Mucosa of rectum (tissue), 2 donors: Measurements from ENCODE around the gene SSUH2.

ENCODE experiments used
- H3K27ac ChIP-seq, 2 donors: one replicate each; pipeline ENCODE4 v1.7.0; 2013; ENCODE audit warnings: inconsistent platforms in 2 of 2, low read depth in 2 of 2, low read length in 2 of 2
- H3K27me3 ChIP-seq, 2 donors: one replicate each; pipeline ENCODE4 v1.7.0; 2013; ENCODE audit warnings: low read length in 2 of 2; ENCODE audit not compliant: control insufficient read depth in 2 of 2, insufficient read depth in 2 of 2
- H3K36me3 ChIP-seq, 2 donors: one replicate each; pipeline ENCODE4 v1.7.0; 2013; ENCODE audit warnings: low read length in 2 of 2; ENCODE audit not compliant: control insufficient read depth in 2 of 2, insufficient read depth in 2 of 2
- H3K4me1 ChIP-seq, 2 donors: one replicate each; pipeline ENCODE4 v1.7.0; 2013; ENCODE audit warnings: low read length in 2 of 2, mild to moderate bottlenecking in 1 of 2; ENCODE audit not compliant: control insufficient read depth in 2 of 2, insufficient read depth in 2 of 2
- H3K4me3 ChIP-seq, 2 donors: one replicate each; pipeline ENCODE4 v1.7.0; 2013; ENCODE audit warnings: low read length in 2 of 2
- H3K9ac ChIP-seq, 2 donors: one replicate each; pipeline ENCODE4 v1.7.0; 2013; ENCODE audit warnings: low read length in 2 of 2, low read depth in 1 of 2, mild to moderate bottlenecking in 1 of 2
- H3K9me3 ChIP-seq, 2 donors: one replicate each; pipeline ENCODE4 v1.7.0; 2013; ENCODE audit warnings: low read length in 2 of 2; ENCODE audit not compliant: control insufficient read depth in 2 of 2
- donor health status: healthy.
- donor health status: Normal muscosa, but diverticular disease.

Gene SSUH2

GRCh38 chr3:8673083-8673737 is 28.6 kb upstream of the SSUH2 start:
- H3K27ac ChIP-seq: no peak overlapping the region
- H3K4me1 ChIP-seq: no peaks in the 10 kb centered on the region
- H3K27me3 ChIP-seq: no peaks in the 10 kb centered on the region
- H3K36me3 ChIP-seq: no peaks in the 10 kb centered on the region
- no peak overlapping the region for H3K4me3 ChIP-seq
- H3K9me3 ChIP-seq: no peaks in the 10 kb centered on the region
- no peak overlapping the region for H3K9ac ChIP-seq

GRCh38 chr3:8669019-8669418 is 24.4 kb upstream of the SSUH2 start:
- Histone ChIP-seq H3K27me3 (no peaks in the 10 kb centered on the region), H3K27ac (no peak overlapping the region), H3K4me1 (no peaks in the 10 kb centered on the region), H3K9me3 (no peaks in the 10 kb centered on the region), H3K9ac (no peak overlapping the region), H3K4me3 (no peak overlapping the region), H3K36me3 (no peaks in the 10 kb centered on the region)

DNA sequence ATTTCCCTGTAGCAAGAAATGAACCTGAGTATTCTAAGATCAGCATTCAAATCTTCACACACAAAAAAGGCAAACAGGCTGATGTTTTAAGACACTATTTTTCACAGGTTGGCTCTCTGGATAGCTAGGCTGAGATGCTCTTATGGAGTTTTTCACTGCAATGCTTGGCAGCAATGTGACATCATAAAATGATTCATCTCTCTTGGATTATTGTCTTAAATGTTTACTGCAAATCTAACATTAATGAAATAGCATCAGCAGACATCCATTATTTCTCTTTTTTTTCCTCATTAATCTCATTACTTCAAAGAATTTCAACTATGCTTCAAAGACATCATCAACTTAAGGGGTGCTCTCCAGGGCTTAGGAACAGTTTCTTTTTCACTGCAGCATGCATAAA is 23.6 kb upstream of the SSUH2 start:
- Histone ChIP-seq H3K27ac (no peak overlapping the region), H3K36me3 (no peaks in the 10 kb centered on the region), H3K27me3 (no peaks in the 10 kb centered on the region), H3K4me3 (no peak overlapping the region), H3K4me1 (no peaks in the 10 kb centered on the region), H3K9me3 (no peaks in the 10 kb centered on the region), H3K9ac (no peak overlapping the region)

- no peaks in the 10 kb centered on the region for H3K36me3 ChIP-seq
- H3K27ac ChIP-seq: no peak overlapping the region
- H3K27me3 ChIP-seq: no peaks in the 10 kb centered on the region
- no peak overlapping the region for H3K4me3 ChIP-seq
- H3K9ac ChIP-seq: no peak overlapping the region
- H3K4me1 ChIP-seq: no peaks in the 10 kb centered on the region
- no peaks in the 10 kb centered on the region for H3K9me3 ChIP-seq
These were observed 23.0 kb upstream of the SSUH2 start for GRCh38 chr3:8667463-8668091.

- Histone ChIP-seq H3K9ac (no peak overlapping the region), H3K27ac (no peak overlapping the region), H3K4me3 (no peak overlapping the region), H3K36me3 (no peaks in the 10 kb centered on the region), H3K4me1 (no peaks in the 10 kb centered on the region), H3K27me3 (peaks cover 0 to 2% of the 10 kb centered on the region in 2 donors), H3K9me3 (no peaks in the 10 kb centered on the region)
These were observed 20.9 kb upstream of the SSUH2 start for GRCh38 chr3:8665407-8665896.

- Histone ChIP-seq H3K4me3 (no peak overlapping the region), H3K36me3 (no peaks in the 10 kb centered on the region), H3K4me1 (peaks cover 0 to 2% of the 10 kb centered on the region in 2 donors), H3K27ac (no peak overlapping the region), H3K9ac (no peak overlapping the region), H3K27me3 (peaks cover 0 to 2% of the 10 kb centered on the region in 2 donors), H3K9me3 (no peaks in the 10 kb centered on the region)
These were observed 18.8 kb upstream of the SSUH2 start for GRCh38 chr3:8663177-8664061.

GRCh38 chr3:8662594-8662993 is 18.0 kb upstream of the SSUH2 start:
- Histone ChIP-seq H3K27ac (no peak overlapping the region), H3K27me3 (peaks cover 0 to 2% of the 10 kb centered on the region in 2 donors), H3K4me1 (peaks cover 2 to 8% of the 10 kb centered on the region in 2 donors), H3K9ac (no peak overlapping the region), H3K4me3 (no peak overlapping the region), H3K36me3 (no peaks in the 10 kb centered on the region), H3K9me3 (no peaks in the 10 kb centered on the region)

- H3K27me3 ChIP-seq: peaks cover 0 to 2% of the 10 kb centered on the region in 2 donors
- peaks cover 2 to 8% of the 10 kb centered on the region in 2 donors for H3K4me1 ChIP-seq
- H3K36me3 ChIP-seq: no peaks in the 10 kb centered on the region
- H3K9ac ChIP-seq: no peak overlapping the region
- no peak overlapping the region for H3K27ac ChIP-seq
- no peaks in the 10 kb centered on the region for H3K9me3 ChIP-seq
- no peak overlapping the region for H3K4me3 ChIP-seq
These were observed 15.8 kb upstream of the SSUH2 start for GRCh38 chr3:8660175-8661118.

- no peak overlapping the region for H3K27ac ChIP-seq
- no peak overlapping the region for H3K9ac ChIP-seq
- peaks cover 0 to 2% of the 10 kb centered on the region in 2 donors for H3K27me3 ChIP-seq
- no peaks in the 10 kb centered on the region for H3K36me3 ChIP-seq
- peaks cover 2 to 8% of the 10 kb centered on the region in 2 donors for H3K4me1 ChIP-seq
- H3K4me3 ChIP-seq: no peak overlapping the region
- no peaks in the 10 kb centered on the region for H3K9me3 ChIP-seq
These were observed 14.6 kb upstream of the SSUH2 start for GRCh38 chr3:8659242-8659641.
